ENCODE measurements around the gene GALNT10.
"Not testable (repeated sequence)": the region's sequence is repeated elsewhere in the genome, so short reads cannot be mapped to it uniquely, and the experiment has no call there.

GALNT10 gene

GRCh38 chr5:154147666-154148065 lies 42.9 kb upstream of the GALNT10 start:
- Histone ChIP-seq H3K36me3 (ENCODE audit: control insufficient read depth, insufficient read depth, low read length) (no peaks in the 10 kb centered on the region), H3K27me3 (replicated peaks; ENCODE audit: control insufficient read depth, insufficient read depth, low read length) (no peaks in the 10 kb centered on the region; the same call in 1 of the 2 replicates), H3K4me3 (replicated peaks; ENCODE audit: low read depth, low read length) (no peak overlapping the region)
- DNase-seq (ENCODE audit: extremely low read depth, insufficient read length) = no peak
- no peak for TF ChIP-seq CTCF (IDR thresholded peaks at IDR 0.05; ENCODE audit: insufficient read depth, low read length, poor library complexity, severe bottlenecking)

GRCh38 chr5:154150471-154150870 lies 40.1 kb upstream of the GALNT10 start:
- not testable (repeated sequence) for DNase-seq (ENCODE audit: extremely low read depth, insufficient read length); H3K27me3 ChIP-seq (replicated peaks; ENCODE audit: control insufficient read depth, insufficient read depth, low read length); H3K4me3 ChIP-seq (replicated peaks; ENCODE audit: low read depth, low read length); H3K36me3 ChIP-seq (ENCODE audit: control insufficient read depth, insufficient read depth, low read length)

- no peak for DNase-seq (ENCODE audit: extremely low read depth, insufficient read length)
- no peaks in the 10 kb centered on the region for H3K36me3 ChIP-seq (ENCODE audit: control insufficient read depth, insufficient read depth, low read length)
- peak; percentile 61 for TF ChIP-seq CTCF (IDR thresholded peaks at IDR 0.05; ENCODE audit: insufficient read depth, low read length, poor library complexity, severe bottlenecking)
Observed at GRCh38 chr5:154157483-154158378, 32.8 kb upstream of the GALNT10 start.

GRCh38 chr5:154158379-154158737 lies 32.2 kb upstream of the GALNT10 start:
- Histone ChIP-seq H3K36me3 (ENCODE audit: control insufficient read depth, insufficient read depth, low read length) (no peaks in the 10 kb centered on the region), H3K4me3 (replicated peaks; ENCODE audit: low read depth, low read length) (no peak overlapping the region), H3K27me3 (replicated peaks; ENCODE audit: control insufficient read depth, insufficient read depth, low read length) (peaks cover under 1% of the 10 kb centered on the region; the same call in 1 of the 2 replicates)
- TF ChIP-seq CTCF (IDR thresholded peaks at IDR 0.05; ENCODE audit: insufficient read depth, low read length, poor library complexity, severe bottlenecking) = no peak
- DNase-seq (ENCODE audit: extremely low read depth, insufficient read length) = no peak

More at GRCh38 chr5:154157483-154158378, 32.8 kb upstream of the GALNT10 start:
- Histone ChIP-seq H3K27me3 (replicated peaks; ENCODE audit: control insufficient read depth, insufficient read depth, low read length) (no peaks in the 10 kb centered on the region), H3K4me3 (replicated peaks; ENCODE audit: low read depth, low read length) (no peak overlapping the region)

GRCh38 chr5:154159343-154159742 lies 31.2 kb upstream of the GALNT10 start:
- Histone ChIP-seq H3K4me3 (replicated peaks; ENCODE audit: low read depth, low read length) (no peak overlapping the region), H3K36me3 (ENCODE audit: control insufficient read depth, insufficient read depth, low read length) (no peaks in the 10 kb centered on the region), H3K27me3 (replicated peaks; ENCODE audit: control insufficient read depth, insufficient read depth, low read length) (peaks cover 1% of the 10 kb centered on the region; the same call in 1 of the 2 replicates)
- no peak for DNase-seq (ENCODE audit: extremely low read depth, insufficient read length)
- TF ChIP-seq CTCF (IDR thresholded peaks at IDR 0.05; ENCODE audit: insufficient read depth, low read length, poor library complexity, severe bottlenecking) = no peak

- H3K36me3 ChIP-seq (ENCODE audit: control insufficient read depth, insufficient read depth, low read length) = no peaks in the 10 kb centered on the region
- no peak for TF ChIP-seq CTCF (IDR thresholded peaks at IDR 0.05; ENCODE audit: insufficient read depth, low read length, poor library complexity, severe bottlenecking)
- peaks cover 1% of the 10 kb centered on the region; the same call in 1 of the 2 replicates for H3K27me3 ChIP-seq (replicated peaks; ENCODE audit: control insufficient read depth, insufficient read depth, low read length)
- no peak for DNase-seq (ENCODE audit: extremely low read depth, insufficient read length)
- H3K4me3 ChIP-seq (replicated peaks; ENCODE audit: low read depth, low read length) = no peak overlapping the region
Observed at GRCh38 chr5:154162539-154163151, 27.9 kb upstream of the GALNT10 start.

All from GM06990 (cell line).